ENCODE results near the gene AGO3.
"Not testable (repeated sequence)": the region's sequence is repeated elsewhere in the genome, so short reads cannot be mapped to it uniquely, and the experiment has no call there.

The AGO3 gene

GRCh38 chr1:35927472-35927871 lies 3.4 kb upstream of the AGO3 start:
- no peak for DNase-seq

DNA sequence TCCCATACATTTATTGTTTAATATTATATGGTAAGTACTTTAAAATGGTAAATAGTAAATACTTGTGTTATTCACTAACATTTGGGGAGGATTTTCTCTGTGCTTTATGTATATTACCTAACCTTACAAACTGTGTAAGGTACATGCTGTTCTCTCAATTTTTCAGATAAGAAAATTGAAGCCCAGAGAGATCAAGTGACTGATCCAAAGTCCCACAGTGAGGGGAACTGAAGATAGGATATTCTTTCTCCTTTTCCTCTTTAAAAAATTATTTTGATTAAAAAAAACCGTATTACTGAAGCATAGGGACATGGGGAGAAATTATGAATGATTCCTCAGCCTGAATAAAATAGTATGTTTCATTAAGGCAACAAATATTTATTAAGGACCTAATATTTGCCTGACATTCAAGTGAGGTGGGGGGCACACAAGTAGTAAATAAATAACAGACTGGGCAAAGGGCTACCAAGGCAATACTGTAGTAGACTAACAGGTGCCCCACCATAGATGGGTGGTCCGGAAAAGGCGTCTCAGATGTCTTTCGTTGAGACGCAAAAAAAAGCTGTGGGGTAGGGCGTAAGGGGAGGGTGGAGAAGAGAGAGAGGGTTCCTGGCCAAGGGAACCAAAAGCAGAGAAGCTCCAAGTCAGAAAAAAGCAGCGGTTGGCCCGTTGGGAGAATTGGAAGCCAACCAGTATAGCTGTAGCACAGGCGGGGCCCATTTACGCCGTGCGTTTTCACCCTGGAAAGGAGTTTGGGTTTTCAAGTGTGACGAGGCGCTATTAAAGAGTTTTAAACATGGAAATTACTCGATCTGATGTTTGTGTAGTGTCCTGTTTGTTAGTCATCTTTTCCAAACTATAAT lies 944 bp upstream of the AGO3 start:
- peak; percentile 51 for DNase-seq

GRCh38 chr1:35931446-35932157 lies 697 bp downstream of the AGO3 start:
- DNase-seq = no peak

DNA sequence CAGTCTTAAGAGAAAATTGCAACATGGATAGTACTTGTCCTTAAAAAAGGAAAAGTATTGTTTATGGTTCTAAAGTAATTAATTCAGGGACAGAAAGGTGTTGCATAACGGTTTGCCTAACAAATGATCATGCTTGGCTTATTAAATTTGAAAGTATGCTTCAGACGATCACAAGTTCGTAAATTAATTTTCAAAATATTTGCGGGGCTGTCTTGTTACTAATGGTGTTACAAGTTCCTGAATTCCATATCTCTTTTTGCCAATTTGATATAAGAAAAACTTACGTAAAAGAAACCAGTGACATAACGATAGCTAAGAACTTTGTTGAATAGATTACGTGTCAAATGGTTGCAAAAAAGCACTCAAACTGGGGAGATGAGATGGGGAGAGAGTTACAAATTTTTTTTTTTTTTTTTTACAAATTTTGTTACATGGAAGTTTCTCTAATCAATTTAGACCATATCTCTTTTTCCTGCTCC lies 1.3 kb downstream of the AGO3 start:
- DNase-seq = peak; percentile 11

GRCh38 chr1:35932941-35933340 lies 2.0 kb downstream of the AGO3 start:
- no peak for DNase-seq

GRCh38 chr1:35935442-35936388 lies 4.8 kb downstream of the AGO3 start:
- DNase-seq = no peak

DNA sequence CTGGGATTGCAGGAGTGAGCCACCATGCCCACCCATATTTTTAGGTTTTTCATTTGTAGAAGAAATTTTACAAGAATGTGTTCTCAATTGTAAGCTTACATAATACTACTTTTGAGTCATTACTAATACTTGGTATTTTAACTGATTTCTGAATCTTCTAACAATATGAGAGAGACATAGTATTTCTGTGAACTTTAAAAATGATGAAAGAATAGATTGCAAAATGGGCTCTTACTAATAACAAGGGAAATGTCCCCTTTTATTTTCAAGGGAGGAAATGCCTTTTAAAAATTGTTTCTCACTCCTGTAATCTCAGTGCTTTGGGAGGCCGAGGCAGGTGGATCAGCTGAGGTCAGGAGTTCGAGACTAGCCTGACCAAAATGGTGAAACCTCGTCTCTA lies 5.9 kb downstream of the AGO3 start:
- DNase-seq = peak; percentile 92

DNA sequence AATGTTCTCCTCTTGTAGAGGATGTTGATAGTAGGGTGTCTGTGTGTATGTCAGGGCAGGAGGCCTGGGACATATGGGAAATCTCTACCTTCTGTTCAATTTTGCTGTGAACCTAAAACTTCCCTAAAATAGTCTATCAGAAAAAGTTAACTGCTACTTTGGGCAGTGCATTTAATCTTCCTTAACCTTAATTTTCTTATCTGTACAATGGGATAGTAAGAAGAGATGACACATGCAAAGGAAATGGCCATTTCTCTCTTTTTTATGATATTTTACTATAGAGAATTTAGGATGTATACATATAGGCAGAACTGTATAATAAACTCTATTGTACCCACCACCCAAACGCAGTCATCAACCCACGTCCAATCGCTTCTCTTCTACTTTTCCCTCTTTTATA lies 8.6 kb downstream of the AGO3 start:
- DNase-seq = no peak

- no peak for DNase-seq
Measured at GRCh38 chr1:35945327-35945726, 14.4 kb downstream of the AGO3 start.

DNA sequence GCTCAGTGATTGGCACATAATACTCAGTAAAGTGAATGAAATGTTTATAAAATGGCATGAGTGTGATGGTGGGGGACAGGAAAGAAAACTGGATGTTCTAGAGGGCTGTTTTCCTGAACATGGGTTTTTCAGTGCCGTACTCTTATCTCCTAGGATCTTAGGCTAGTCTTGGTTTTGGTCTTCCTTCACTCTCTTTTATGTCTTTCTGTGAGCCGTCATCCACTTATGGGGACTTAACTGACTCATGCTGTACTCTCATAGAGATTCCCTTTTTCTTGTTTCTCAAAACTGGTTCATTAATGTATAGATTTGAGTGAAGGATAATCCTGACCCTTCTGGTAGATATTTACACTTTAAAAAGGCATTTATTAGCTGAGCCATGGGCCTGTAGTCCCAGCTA lies 16.6 kb downstream of the AGO3 start:
- DNase-seq = no peak

DNA sequence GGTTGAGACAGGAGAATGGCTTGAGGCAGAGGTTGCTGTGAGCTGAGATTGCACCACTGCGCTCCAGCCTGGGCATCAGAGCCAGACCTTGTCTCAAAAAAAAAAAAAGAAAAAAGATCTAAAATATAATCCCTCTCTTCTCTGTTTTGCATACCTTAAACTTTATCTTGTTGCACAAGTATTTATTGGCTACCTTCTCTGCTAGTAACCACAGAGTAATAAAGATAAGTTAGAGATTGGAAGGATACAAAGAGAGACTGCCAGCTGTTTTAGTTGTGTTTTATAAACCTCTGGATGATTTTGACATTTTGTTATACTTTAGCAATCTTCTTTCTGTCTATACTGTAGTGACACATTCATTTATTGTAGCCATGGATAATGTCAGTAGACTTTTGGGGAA lies 27.7 kb downstream of the AGO3 start:
- DNase-seq = no peak

DNA sequence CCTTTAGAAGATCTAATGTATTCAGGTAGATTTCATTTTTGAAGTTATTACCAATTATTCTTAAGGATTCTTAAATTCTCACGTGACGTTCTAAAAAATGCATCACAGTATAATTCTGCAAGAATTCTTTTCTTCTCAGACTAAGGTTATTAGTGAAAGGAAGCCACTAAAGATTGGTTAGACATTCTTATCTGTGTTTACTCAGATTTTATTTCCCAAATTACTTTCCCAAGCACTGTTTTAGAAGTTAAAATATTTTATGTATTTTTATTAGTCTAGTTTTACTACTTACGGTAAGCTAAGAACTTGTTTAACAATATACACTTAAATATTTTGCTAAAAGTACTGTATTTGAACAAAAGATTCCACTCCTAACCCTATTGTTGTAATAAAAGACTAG lies 28.4 kb downstream of the AGO3 start:
- no peak for DNase-seq

DNA sequence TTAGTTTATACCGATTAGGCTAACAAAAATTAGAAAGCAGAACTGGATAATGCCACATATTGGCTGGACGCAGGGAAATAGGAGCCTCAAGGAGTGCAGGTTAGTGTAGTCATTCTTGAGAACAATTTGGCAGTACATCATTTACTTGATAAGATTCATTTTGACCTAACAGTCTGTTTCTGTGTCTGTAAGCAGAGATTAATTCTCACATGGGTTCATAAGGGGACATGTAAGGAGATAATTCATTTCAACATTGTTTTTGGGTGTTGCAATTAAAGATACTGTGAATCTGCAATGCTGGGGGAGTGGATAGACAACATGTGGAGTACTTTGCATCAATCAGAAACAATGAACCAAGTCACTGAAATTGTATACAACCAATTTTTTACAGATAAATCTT lies 32.0 kb downstream of the AGO3 start:
- DNase-seq = no peak

- DNase-seq = not testable (repeated sequence)
Measured at GRCh38 chr1:35964277-35964676, 33.4 kb downstream of the AGO3 start.

DNA sequence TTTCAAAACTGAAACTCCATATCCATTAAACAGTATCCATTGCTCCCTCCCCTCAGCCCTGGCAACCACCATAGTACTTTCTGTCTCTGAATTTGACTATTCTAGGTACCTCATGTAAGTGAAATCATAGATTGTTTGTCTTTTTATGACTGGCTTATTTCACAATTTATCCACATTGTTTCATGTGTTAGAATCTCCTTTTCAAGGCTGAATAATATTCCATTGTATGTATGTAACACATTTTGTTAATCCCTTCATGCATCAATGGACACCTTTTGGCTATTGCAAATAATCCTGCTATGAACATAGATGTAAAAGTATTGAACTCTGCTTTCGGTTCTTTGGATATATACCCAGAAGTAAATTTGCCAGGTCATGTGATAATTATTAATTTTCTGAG lies 37.5 kb downstream of the AGO3 start:
- DNase-seq = no peak

GRCh38 chr1:35971601-35972000 lies 40.7 kb downstream of the AGO3 start:
- DNase-seq = peak; percentile 16

GRCh38 chr1:35972631-35973030 lies 41.7 kb downstream of the AGO3 start:
- not testable (repeated sequence) for DNase-seq

DNA sequence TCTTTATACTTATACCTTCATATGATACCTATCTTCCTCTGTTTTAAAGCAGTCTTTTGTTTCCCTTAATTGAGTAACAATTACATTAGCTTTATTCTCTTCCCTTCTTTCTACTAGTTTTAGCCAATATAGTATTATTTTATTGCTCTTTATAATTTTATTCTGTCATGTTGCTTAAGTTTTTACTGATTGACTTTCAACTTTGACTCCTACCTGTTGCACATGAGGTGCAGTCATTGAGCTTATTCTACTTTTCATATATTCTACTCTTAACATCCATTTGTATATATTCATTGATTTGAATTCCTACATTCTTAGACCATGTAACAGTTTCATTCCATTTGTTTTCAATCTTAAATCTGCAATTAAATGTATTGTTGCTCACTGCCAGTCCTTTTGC lies 49.2 kb downstream of the AGO3 start:
- DNase-seq = no peak

DNA sequence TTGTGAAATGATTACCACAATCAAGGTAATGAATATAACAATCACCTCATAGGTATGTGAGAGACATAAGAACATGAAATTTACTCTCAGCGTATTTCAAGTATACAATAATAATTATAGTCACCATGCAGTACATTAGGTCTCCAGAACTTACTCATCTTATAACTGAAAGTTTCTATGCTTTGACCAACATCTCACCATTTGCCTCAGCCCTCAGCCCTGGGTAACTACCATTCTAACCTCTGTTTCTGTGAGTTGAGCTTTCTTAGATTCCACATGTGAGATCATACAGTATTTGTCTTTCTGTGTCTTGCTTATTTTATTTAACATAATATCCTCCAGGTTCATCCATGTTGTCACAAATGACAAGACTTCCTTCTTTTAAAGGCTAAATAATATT lies 57.3 kb downstream of the AGO3 start:
- no peak for DNase-seq

DNA sequence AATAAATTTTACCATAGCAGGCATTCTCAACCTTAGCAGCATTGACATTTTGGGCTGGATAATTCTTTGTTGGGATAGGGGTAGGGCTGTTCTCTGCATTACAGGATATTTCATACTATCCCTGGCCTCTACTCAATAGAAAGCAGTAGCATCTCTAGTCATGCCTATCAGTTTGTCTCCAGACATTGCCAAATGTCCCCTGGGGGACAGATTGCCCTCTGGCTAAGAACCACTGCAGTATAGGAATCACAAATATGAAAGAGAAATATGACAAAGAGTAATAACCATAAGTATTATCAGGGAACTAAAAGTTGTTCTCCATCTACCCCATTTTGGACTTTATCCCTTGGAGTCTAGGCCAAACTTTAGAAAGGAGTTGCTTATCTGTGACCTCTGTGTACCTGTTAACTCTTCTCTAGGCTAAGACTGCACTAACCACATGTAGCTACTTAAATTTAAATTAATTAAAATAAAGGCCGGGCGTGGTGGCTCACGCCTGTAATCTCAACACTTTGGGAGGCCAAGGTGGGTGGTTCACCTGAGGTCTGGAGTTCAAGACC lies 76.1 kb downstream of the AGO3 start:
- no peak for DNase-seq

DNA sequence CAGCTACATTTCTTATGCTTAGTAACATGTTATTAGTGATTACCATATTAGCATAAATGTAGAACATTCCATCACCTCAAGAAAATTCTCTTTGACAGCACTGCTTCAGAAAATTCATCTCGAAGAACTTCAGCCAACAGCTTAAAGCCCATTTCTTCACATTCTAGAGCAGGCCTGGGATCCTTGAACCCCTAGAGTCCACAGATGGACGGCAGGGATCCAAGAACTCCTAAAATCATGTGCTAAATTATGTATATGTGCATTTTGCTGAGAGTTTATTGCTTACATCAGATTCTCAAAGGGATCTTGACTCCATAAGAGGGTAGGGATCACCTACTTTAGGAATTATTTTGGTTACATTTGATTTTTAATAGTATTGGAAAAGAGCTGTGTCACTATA lies 76.8 kb downstream of the AGO3 start:
- no peak for DNase-seq

GRCh38 chr1:36008546-36009197 lies 77.8 kb downstream of the AGO3 start:
- DNase-seq = no peak

All from inflammatory macrophage treated with lipopolysaccharide for 4 hours (primary cell).